Fibroblast of mammary gland (primary cell): Measurements from ENCODE around the gene ZBTB49.

Experiments
- DNase-seq: peaks from one replicate; pipeline ENCODE4 v3.0.0-alpha.2; 2010; ENCODE audit warnings: low read depth
- H3K4me3 ChIP-seq: 2 replicates; pipeline ENCODE4 v1.5.1; 2011; ENCODE audit warnings: low read depth, mild to moderate bottlenecking, low read length, moderate library complexity; ENCODE audit not compliant: control insufficient read depth
- TF ChIP-seq, protein P1 (sequence below): conservative IDR thresholded peaks from 2 replicates; pipeline ENCODE4 v1.5.1; 2011; ENCODE audit warnings: low read depth, low read length, inconsistent platforms; ENCODE audit not compliant: control insufficient read depth, insufficient read depth

ZBTB49 gene

GRCh38 chr4:4328840-4329239, 38.8 kb downstream of the ZBTB49 start:
- TF ChIP-seq, protein P1, sequence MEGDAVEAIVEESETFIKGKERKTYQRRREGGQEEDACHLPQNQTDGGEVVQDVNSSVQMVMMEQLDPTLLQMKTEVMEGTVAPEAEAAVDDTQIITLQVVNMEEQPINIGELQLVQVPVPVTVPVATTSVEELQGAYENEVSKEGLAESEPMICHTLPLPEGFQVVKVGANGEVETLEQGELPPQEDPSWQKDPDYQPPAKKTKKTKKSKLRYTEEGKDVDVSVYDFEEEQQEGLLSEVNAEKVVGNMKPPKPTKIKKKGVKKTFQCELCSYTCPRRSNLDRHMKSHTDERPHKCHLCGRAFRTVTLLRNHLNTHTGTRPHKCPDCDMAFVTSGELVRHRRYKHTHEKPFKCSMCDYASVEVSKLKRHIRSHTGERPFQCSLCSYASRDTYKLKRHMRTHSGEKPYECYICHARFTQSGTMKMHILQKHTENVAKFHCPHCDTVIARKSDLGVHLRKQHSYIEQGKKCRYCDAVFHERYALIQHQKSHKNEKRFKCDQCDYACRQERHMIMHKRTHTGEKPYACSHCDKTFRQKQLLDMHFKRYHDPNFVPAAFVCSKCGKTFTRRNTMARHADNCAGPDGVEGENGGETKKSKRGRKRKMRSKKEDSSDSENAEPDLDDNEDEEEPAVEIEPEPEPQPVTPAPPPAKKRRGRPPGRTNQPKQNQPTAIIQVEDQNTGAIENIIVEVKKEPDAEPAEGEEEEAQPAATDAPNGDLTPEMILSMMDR: no peak
- no peak for DNase-seq
- H3K4me3 ChIP-seq: no peak overlapping the region

GRCh38 chr4:4329496-4329895, 39.4 kb downstream of the ZBTB49 start:
- no peak for DNase-seq
- H3K4me3 ChIP-seq: no peak overlapping the region
- TF ChIP-seq, protein P1: no peak

DNA sequence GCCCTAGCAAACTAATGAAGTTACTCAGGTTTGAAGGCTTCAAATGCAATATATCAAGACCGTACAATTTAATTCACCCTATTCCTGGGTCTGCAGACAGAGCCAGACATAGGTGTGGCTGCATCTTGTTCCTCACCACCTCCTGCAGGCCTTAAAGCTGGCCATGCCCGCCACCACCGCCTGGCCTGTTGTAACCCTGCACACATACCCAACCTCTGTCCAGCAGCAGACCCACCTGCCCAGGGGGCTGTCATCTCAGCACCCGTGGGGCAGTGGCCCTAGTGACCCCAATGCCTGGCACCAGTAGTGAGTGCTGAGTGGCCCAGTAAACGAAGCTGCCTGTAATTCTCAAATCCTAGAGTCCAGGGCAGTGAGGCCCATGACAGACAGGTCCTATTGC, 40.7 kb downstream of the ZBTB49 start:
- TF ChIP-seq, protein P1: no peak
- no peak for DNase-seq
- no peak overlapping the region for H3K4me3 ChIP-seq

- H3K4me3 ChIP-seq: no peak overlapping the region
- no peak for DNase-seq
- TF ChIP-seq, protein P1: no peak
Observed at GRCh38 chr4:4332529-4332928, 42.5 kb downstream of the ZBTB49 start.

GRCh38 chr4:4333265-4333706, 43.2 kb downstream of the ZBTB49 start:
- TF ChIP-seq, protein P1: no peak
- peak; percentile 49 for DNase-seq
- no peak overlapping the region for H3K4me3 ChIP-seq

- H3K4me3 ChIP-seq: no peak overlapping the region
- TF ChIP-seq, protein P1: peak; percentile 77
- peak; percentile 37 for DNase-seq
Observed at GRCh38 chr4:4334798-4335520, 44.9 kb downstream of the ZBTB49 start.
